ENCODE data around the gene MAT2A. TPM values are rescaled to one million over a fixed set of nuclear protein-coding genes. Genes with fewer than 3 reads are reported as not detected.

The MAT2A gene
- total RNA-seq, 2 experiments from 2014 or later: 276 to 282 TPM

DNA sequence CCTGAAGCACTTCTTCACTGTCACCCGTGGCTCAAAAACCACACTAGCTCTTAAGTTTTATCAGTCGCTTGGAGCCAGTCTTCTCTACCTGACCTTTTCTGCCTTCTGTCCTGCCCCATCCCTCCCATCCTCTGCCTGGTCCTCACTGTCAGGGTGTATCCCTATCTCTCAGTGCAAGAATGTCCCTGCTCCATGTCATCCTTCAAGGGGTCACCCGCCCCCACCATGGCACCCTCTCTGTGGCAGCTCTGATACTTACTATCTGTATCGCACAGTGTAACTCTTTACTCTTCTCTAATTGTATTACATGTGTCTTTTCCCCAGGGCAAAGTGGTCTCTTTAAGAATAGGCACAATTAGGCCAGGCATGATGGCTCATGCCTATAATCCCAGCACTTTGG is 49.7 kb downstream of the MAT2A start:
- Mint-ChIP-seq H3K27ac (no peak overlapping the region), H3K36me3 (ENCODE audit: low read depth) (peaks cover under 1% of the 10 kb centered on the region), H3K27me3 (no peaks in the 10 kb centered on the region), H3K9me3 (no peaks in the 10 kb centered on the region), H3K4me1 (ENCODE audit: low read depth) (peaks cover 25% of the 10 kb centered on the region), H3K4me3 (no peak overlapping the region)
- TF ChIP-seq CTCF (IDR thresholded peaks at IDR 0.05): no peak
- DNase-seq (no peak), ATAC-seq (no peak)
- POLR2A ChIA-PET: interaction anchor here (1.5 to 2.9 kb wide), 2 partner anchors 11 to 14 kb away, joined by 5 to 12 read pairs; partner anchors contain the start of gene TMEM150A
- intact Hi-C loops (cut with micrococcal nuclease): no loop called here
- CTCF ChIA-PET: interaction anchor here (1.2 to 1.5 kb wide), 3 partner anchors 10 to 38 kb away, joined by 3 to 8 read pairs (median 4); no protein-coding TSS in a partner anchor

GRCh38 chr2:85589181-85589580 is 50.2 kb downstream of the MAT2A start:
- H3K4me3 Mint-ChIP-seq: no peak overlapping the region
- H3K4me1 Mint-ChIP-seq (ENCODE audit: low read depth): peaks cover 24% of the 10 kb centered on the region
- ATAC-seq: no peak
- ChIA-PET POLR2A (interaction anchor here (2.9 kb wide), 1 partner anchor 10 kb away, joined by 12 read pairs; no protein-coding TSS in a partner anchor), CTCF (interaction anchor here (1.2 kb wide), 2 partner anchors 10 to 12 kb away, joined by 3 read pairs; no protein-coding TSS in a partner anchor)
- H3K36me3 Mint-ChIP-seq (ENCODE audit: low read depth): no peaks in the 10 kb centered on the region
- H3K27ac Mint-ChIP-seq: no peak overlapping the region
- DNase-seq: no peak
- intact Hi-C loops (cut with micrococcal nuclease): no loop called here
- H3K9me3 Mint-ChIP-seq: no peaks in the 10 kb centered on the region
- TF ChIP-seq CTCF (IDR thresholded peaks at IDR 0.05): no peak
- no peaks in the 10 kb centered on the region for H3K27me3 Mint-ChIP-seq

GRCh38 chr2:85589982-85590791 is 51.2 kb downstream of the MAT2A start:
- TF ChIP-seq CTCF (IDR thresholded peaks at IDR 0.05): no peak
- Mint-ChIP-seq H3K9me3 (no peaks in the 10 kb centered on the region), H3K27ac (no peak overlapping the region), H3K4me1 (ENCODE audit: low read depth) (peaks cover 24% of the 10 kb centered on the region), H3K36me3 (ENCODE audit: low read depth) (no peaks in the 10 kb centered on the region), H3K27me3 (no peaks in the 10 kb centered on the region), H3K4me3 (no peak overlapping the region)
- DNase-seq (no peak), ATAC-seq (no peak)
- ChIA-PET POLR2A (interaction anchor here (1.1 to 2.5 kb wide), 4 partner anchors 12 to 51 kb away, joined by 3 to 10 read pairs (median 6); partner anchors contain the start of genes C2orf68, MAT2A and VAMP8), CTCF (interaction anchor here (1.2 to 2.0 kb wide), 2 partner anchors 13 kb away, joined by 3 to 6 read pairs; partner anchors contain the start of gene TMEM150A)
- intact Hi-C loops (cut with micrococcal nuclease): no loop called here

- H3K27me3 Mint-ChIP-seq: no peaks in the 10 kb centered on the region
- intact Hi-C loops (cut with micrococcal nuclease): no loop called here
- CTCF ChIA-PET: interaction anchor here (0.7 to 2.0 kb wide), 3 partner anchors 8 to 39 kb away, joined by 3 to 6 read pairs (median 3); partner anchors contain the start of gene TMEM150A
- POLR2A ChIA-PET: interaction anchor here (1.1 to 2.5 kb wide), 4 partner anchors 13 to 52 kb away, joined by 3 to 10 read pairs (median 6); partner anchors contain the start of genes C2orf68, MAT2A and VAMP8
- peaks cover 17% of the 10 kb centered on the region for H3K4me1 Mint-ChIP-seq (ENCODE audit: low read depth)
- H3K4me3 Mint-ChIP-seq: no peak overlapping the region
- no peak for TF ChIP-seq CTCF (IDR thresholded peaks at IDR 0.05)
- DNase-seq (no peak), ATAC-seq (no peak)
- peaks cover 4% of the 10 kb centered on the region for H3K36me3 Mint-ChIP-seq (ENCODE audit: low read depth)
- H3K27ac Mint-ChIP-seq: no peak overlapping the region
- no peaks in the 10 kb centered on the region for H3K9me3 Mint-ChIP-seq
These were observed 52.0 kb downstream of the MAT2A start for GRCh38 chr2:85590950-85591349.
